Tibial artery (tissue), 4 donors: ENCODE measurements around the gene PRKCG.

Source experiments
- DNase-seq, 2 donors: peaks; one replicate each; pipeline ENCODE4 v3.0.0-alpha.2; 2019
- H3K27ac ChIP-seq, 2 donors: fragments of 200-600 bp; sonication (generic) in 1 of 2; 1 replicate in 1 of 2; 2 replicates in 1 of 2; pipeline ENCODE4 v1.5.1; 2018 to 2019; ENCODE audit warnings: mild to moderate bottlenecking in 1 of 2
- H3K27me3 ChIP-seq, 2 donors: fragments of 200-600 bp; sonication (generic) in 1 of 2; one replicate each; pipeline versions ENCODE4 v1.5.1 to v1.6.0; 2016 to 2019
- H3K36me3 ChIP-seq, 3 donors: fragments of 200-600 bp; sonication (generic) in 2 of 3; one replicate each; pipeline ENCODE4 v1.5.1; 2016 to 2019; ENCODE audit warnings: mild to moderate bottlenecking in 2 of 3
- H3K4me1 ChIP-seq, 4 donors: fragments of 200-600 bp; sonication (generic) in 2 of 4; 1 replicate in 3 of 4; 2 replicates in 1 of 4; pipeline ENCODE4 v1.5.1; 2016 to 2019
- H3K4me3 ChIP-seq, 2 donors: fragments of 200-600 bp; sonication (generic) in 1 of 2; 1 replicate in 1 of 2; 2 replicates in 1 of 2; pipeline ENCODE4 v1.5.1; 2018 to 2019; ENCODE audit warnings: mild to moderate bottlenecking in 2 of 2
- H3K9me3 ChIP-seq, 3 donors: fragments of 200-600 bp; sonication (generic) in 1 of 3; one replicate each; pipeline ENCODE4 v1.5.1; 2016 to 2019
- intact Hi-C: fragments of 100-400 bp; cut with DNase I; formaldehyde crosslinking; loops from one replicate; pipeline ENCODE4 v1.15.0; 2023; ENCODE audit warnings: low total_unique reads
- TF ChIP-seq, protein P1 (sequence below), 2 experiments: fragments of 200-600 bp in 1 of 2; fragments of 450-650 bp in 1 of 2; IDR thresholded peaks; one replicate each; pipeline ENCODE4 v1.5.1; 2017 to 2019; ENCODE audit warnings: antibody characterized with exemption in 2 of 2, mild to moderate bottlenecking in 1 of 2, moderate library complexity in 1 of 2

The PRKCG gene

DNA sequence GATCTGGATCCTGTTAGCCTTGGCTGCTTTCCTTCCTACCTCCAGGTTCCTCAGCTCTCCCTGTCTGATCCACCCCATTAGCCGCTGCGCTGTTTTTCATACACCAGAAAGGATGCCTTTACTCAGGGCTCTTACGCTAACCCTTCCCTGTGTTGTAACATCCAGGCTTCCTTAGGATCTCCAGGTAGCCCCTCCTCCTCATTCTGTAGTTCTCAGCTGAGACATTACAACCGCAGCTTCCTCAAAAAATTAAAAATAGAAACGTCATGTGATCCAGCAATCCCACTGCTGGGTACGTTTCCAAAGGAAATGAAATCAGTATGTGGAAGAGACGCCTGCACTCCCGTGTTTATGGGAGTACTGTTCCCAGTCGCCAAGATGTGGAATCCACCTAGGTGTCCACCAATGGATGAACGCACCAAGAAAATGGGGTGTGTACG, 32.7 kb upstream of the PRKCG start:
- no peaks in the 10 kb centered on the region for H3K36me3 ChIP-seq
- DNase-seq = no peak
- peaks cover 0 to 4% (median 0%) of the 10 kb centered on the region in 4 donors for H3K4me1 ChIP-seq
- intact Hi-C loops = no loop called here
- H3K4me3 ChIP-seq = no peak overlapping the region
- peaks cover 0 to 18% of the 10 kb centered on the region in 2 donors for H3K27me3 ChIP-seq
- TF ChIP-seq, protein P1, sequence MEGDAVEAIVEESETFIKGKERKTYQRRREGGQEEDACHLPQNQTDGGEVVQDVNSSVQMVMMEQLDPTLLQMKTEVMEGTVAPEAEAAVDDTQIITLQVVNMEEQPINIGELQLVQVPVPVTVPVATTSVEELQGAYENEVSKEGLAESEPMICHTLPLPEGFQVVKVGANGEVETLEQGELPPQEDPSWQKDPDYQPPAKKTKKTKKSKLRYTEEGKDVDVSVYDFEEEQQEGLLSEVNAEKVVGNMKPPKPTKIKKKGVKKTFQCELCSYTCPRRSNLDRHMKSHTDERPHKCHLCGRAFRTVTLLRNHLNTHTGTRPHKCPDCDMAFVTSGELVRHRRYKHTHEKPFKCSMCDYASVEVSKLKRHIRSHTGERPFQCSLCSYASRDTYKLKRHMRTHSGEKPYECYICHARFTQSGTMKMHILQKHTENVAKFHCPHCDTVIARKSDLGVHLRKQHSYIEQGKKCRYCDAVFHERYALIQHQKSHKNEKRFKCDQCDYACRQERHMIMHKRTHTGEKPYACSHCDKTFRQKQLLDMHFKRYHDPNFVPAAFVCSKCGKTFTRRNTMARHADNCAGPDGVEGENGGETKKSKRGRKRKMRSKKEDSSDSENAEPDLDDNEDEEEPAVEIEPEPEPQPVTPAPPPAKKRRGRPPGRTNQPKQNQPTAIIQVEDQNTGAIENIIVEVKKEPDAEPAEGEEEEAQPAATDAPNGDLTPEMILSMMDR (IDR thresholded peaks at IDR 0.05) = no peak
- no peak overlapping the region for H3K27ac ChIP-seq
- H3K9me3 ChIP-seq = no peaks in the 10 kb centered on the region

DNA sequence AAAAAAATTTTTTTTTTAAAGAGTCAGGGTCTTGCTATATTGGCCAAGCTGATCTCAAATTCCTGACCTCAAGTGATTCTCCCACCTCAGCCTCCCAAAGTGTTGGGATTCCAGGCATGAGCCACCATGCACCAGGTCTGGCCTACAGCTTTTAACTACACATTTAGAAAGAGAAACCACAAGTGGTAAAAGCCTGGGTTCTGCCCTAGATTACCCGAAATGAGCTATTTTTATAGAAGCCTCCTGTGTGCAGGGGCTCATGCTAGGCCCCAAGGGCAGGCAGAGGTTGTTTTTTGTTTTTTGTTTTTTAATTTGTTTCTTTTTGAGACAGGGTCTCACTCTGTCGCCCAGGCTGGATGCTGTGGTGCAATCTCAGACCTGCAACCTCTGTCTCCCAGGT, 28.3 kb upstream of the PRKCG start:
- H3K36me3 ChIP-seq = no peaks in the 10 kb centered on the region
- no peak for DNase-seq
- peaks cover 0 to 4% (median 0%) of the 10 kb centered on the region in 4 donors for H3K4me1 ChIP-seq
- TF ChIP-seq, protein P1 (IDR thresholded peaks at IDR 0.05) = no peak
- intact Hi-C loops = no loop called here
- H3K27me3 ChIP-seq = peaks cover 0 to 27% of the 10 kb centered on the region in 2 donors
- no peak overlapping the region for H3K27ac ChIP-seq
- H3K9me3 ChIP-seq = no peaks in the 10 kb centered on the region
- H3K4me3 ChIP-seq = no peak overlapping the region

DNA sequence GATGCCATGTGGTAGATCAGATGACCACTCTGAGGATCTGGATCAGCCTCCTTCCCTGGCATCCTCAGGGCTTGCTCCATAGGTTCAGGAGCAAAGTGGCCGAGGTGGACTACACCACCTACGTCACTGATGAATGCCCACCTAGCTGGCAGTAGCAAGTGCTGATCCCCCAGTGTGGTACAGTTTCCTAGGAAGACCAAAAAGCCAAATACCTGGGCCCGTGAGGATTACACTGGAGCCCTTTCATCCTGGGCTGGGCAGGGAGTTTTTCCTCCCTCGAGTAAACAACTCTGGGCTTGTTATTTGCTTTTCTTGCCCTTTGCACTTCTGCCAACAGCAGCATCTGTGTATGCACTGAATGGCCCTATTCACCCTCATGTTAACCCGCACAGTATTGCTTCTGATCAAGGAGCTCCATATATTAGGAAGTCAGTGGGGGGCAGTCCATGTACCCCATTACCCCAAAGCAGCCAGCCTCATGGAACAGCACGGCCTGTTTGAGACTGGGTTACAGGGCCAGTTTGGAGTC, 17.6 kb upstream of the PRKCG start:
- Histone ChIP-seq H3K27me3 (no peaks in the 10 kb centered on the region), H3K4me3 (no peak overlapping the region), H3K27ac (no peak overlapping the region), H3K4me1 (peaks cover 0 to 21% (median 16%) of the 10 kb centered on the region in 4 donors), H3K36me3 (no peaks in the 10 kb centered on the region), H3K9me3 (no peaks in the 10 kb centered on the region)
- TF ChIP-seq, protein P1 (IDR thresholded peaks at IDR 0.05) = no peak
- intact Hi-C loops = no loop called here
- DNase-seq = no peak

DNA sequence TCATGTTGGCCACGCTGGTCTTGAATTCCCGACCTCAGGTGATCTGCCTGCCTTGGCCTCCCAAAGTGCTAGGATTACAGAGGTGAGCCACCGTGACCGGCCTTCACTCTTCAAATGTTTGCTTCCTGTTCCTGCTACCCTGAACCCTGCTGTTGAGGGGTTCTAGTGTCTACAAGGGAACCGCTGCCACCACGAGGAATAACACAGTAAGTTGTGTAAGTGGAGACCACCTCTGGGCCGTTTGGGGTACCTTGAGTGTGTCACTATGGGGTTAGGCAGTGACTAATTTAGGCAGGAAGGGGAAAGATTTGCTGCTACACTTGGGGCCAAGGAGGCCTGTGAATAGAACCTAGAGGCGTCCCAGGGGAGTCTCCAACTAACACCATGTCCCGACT, 16.5 kb upstream of the PRKCG start:
- intact Hi-C loops = no loop called here
- no peaks in the 10 kb centered on the region for H3K27me3 ChIP-seq
- DNase-seq = no peak
- H3K4me1 ChIP-seq = peaks cover 0 to 30% (median 22%) of the 10 kb centered on the region in 4 donors
- H3K36me3 ChIP-seq = peaks cover 0 to 2% (median 0%) of the 10 kb centered on the region in 3 donors
- TF ChIP-seq, protein P1 (IDR thresholded peaks at IDR 0.05) = no peak
- peak overlapping the region; percentile 97 for H3K27ac ChIP-seq
- H3K9me3 ChIP-seq = no peaks in the 10 kb centered on the region
- H3K4me3 ChIP-seq = peak overlapping the region in 1 of 2 donors; percentile 83

DNA sequence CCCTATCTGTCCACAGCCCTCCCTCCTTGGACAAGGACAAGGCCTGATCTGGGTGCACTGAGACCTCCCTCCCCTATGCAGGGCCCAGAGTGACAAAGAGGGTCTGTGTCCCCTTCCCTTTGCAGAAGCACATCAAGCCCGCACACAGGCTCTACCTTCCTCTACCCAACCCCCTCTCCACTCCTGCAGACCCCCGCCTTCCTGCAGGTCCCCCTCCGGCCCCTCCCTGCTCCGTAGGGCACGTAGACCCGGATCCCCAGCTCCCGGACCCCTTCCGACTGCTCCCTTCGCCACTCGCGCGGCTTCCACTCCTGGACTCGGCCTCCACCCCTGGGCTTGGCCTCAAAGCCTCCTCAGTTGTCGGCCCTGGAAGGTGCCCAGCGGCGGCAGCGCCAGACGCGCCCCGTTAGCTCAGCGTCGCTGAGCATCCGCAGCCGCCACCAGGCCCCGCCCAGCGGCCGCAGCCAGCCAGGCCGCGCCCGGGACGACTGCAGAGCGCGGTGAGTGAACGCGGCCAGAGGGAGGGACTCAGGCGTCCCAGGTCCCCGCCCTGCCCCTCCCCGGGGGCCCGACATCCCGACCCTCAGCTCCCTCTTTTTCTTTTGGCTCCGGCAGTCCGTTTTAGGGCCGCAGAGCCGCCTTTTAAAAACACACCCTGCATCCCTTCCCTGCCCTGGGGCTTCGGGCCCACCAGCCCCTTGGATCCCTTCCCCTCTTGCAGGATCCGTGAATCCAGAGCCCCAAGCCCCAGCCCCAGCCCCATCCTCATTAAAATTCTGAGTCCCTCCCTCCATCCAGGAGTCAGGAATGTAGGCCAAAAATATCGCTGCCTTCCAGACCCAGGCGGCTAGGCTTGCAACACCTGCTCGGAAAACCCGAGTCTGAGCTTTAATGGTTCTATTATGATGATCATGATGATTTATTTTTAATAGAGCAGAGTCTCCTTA, 15.8 kb upstream of the PRKCG start:
- no peaks in the 10 kb centered on the region for H3K27me3 ChIP-seq
- TF ChIP-seq, protein P1 (IDR thresholded peaks at IDR 0.05) = no peak
- peak overlapping the region; percentile 97 for H3K27ac ChIP-seq
- no peaks in the 10 kb centered on the region for H3K9me3 ChIP-seq
- peak overlapping the region; percentile 83 to 86 for H3K4me3 ChIP-seq
- H3K4me1 ChIP-seq = peaks cover 0 to 37% (median 27%) of the 10 kb centered on the region in 4 donors
- intact Hi-C loops = no loop called here
- DNase-seq = peak; percentile 72 to 92
- H3K36me3 ChIP-seq = peaks cover 0 to 9% (median 0%) of the 10 kb centered on the region in 3 donors
